ENCODE measurements around the gene RBSN.

Gene RBSN

DNA sequence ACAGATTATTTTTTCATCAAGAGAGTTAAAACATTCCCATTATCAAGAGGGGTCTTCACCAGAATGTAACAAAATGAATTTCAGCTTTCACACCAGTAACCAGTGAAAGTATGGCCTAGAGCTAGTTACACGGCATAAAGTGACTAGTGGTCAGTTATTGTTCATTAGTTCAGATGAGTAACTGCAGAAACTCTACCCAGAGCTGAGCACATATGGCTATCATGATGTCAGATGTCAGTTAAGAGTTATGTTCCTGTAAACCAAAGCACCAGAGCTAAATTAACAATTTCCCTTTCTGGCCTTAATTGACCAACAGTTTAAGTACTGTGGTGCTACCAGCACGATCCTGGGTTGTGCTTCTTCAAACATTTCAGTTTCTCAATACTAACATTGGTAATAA lies 27.2 kb downstream of the RBSN start:
- DNase-seq (ENCODE audit: low read depth): no peak
- TF ChIP-seq CTCF (IDR thresholded peaks at IDR 0.05; ENCODE audit: insufficient read depth, low read depth, low read length, missing control alignments): no peak
- H3K4me3 ChIP-seq (ENCODE audit: low read depth, low read length): no peak overlapping the region

DNA sequence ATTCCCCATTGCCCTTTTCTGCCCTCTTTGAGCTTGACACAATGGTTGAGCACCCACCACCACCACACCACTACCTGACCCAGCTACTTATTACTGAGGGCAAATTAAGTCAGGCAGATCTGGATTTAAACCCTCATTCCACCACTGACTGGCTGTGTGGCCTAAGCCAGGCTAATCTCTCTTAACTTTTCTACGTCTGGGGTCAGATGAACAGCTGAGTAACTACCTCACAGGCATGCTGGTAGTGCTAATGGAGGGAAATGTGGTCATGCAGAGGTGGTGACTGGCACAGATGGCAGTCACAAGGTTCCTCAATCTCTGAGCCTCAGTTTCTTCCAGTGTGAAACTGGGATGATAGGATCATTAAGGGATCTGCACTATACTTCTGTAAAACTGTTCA lies 29.5 kb downstream of the RBSN start:
- no peak overlapping the region for H3K4me3 ChIP-seq (ENCODE audit: low read depth, low read length)
- no peak for DNase-seq (ENCODE audit: low read depth)
- TF ChIP-seq CTCF (IDR thresholded peaks at IDR 0.05; ENCODE audit: insufficient read depth, low read depth, low read length, missing control alignments): no peak

GRCh38 chr3:15066467-15066866 lies 32.5 kb downstream of the RBSN start:
- no peak overlapping the region for H3K4me3 ChIP-seq (ENCODE audit: low read depth, low read length)
- DNase-seq (ENCODE audit: low read depth): no peak
- TF ChIP-seq CTCF (IDR thresholded peaks at IDR 0.05; ENCODE audit: insufficient read depth, low read depth, low read length, missing control alignments): no peak

DNA sequence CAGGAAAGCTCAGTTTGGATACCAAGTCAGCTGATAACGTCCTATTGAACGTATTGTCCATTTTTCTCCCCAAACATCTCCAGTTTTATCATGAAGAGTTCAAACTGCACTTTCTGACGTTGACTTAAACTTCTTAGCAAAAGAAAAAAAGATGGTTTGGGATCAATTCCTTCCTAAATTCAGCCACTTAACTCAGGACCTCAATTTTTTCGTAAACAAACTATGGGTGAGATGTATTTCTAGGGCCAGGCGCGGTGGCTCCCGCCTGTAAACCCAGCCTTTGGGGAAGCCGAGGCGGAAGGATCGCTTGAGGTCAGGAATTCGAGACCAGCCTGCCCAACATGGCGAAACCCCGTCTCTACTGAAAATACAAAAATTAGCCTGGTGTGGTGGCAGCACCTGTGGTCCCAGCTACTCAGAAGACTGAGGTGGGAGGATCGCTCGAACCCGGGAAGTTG lies 33.4 kb downstream of the RBSN start:
- H3K4me3 ChIP-seq (ENCODE audit: low read depth, low read length): peak overlapping the region; percentile 66
- no peak for DNase-seq (ENCODE audit: low read depth)
- no peak for TF ChIP-seq CTCF (IDR thresholded peaks at IDR 0.05; ENCODE audit: insufficient read depth, low read depth, low read length, missing control alignments)

DNA sequence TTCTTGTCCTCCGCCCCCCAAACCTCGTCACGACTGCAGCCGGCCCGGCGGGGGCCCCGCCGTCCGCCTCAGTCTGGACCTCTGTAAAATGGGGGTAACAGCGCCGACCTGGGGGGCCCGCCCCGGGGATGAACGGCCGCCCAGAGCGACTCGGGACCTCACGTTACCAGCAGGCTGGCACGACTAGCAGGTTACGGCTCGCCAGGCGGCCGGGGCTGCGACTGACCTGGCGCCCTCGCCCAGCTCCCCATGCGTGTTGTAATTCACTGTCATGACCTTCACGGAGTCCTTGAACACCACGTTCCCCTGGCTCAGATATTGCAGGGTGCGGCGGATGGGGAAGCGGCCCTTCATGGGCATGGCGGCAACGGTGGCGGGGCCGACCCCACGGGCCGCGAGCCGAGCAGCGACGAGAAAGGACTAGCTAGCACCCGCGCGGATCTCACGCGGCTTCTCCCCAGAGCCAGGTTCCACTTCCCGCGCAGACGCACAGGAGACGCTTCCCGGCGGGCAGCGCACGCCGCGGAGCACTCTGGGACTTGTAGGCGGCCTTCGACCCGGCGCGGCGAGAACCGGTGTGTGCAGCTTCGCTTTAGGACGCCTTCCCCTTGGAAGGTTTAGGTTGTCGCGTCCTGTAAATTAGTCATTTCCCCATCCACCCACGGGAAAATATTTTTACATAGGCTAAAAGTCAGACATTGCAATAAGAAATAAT lies 34.0 kb downstream of the RBSN start, which contains the start of gene MRPS25:
Gene MRPS25, minus strand, starts transcription at position 481 of the 715 bp plus-strand sequence. Its CDS starts 121 bp downstream, at position 360.
- no peak for TF ChIP-seq CTCF (IDR thresholded peaks at IDR 0.05; ENCODE audit: insufficient read depth, low read depth, low read length, missing control alignments)
- peak within 1 kb of the TSS; percentile 66 for H3K4me3 ChIP-seq (ENCODE audit: low read depth, low read length)
- DNase-seq (ENCODE audit: low read depth): peak; percentile 95

- peak; percentile 44 for DNase-seq (ENCODE audit: low read depth)
- H3K4me3 ChIP-seq (ENCODE audit: low read depth, low read length): peak overlapping the region; percentile 66
- no peak for TF ChIP-seq CTCF (IDR thresholded peaks at IDR 0.05; ENCODE audit: insufficient read depth, low read depth, low read length, missing control alignments)
Measured at GRCh38 chr3:15064299-15064834, 34.6 kb downstream of the RBSN start.
